ENCODE data around the gene ANKS6. TPM values are rescaled to one million over a fixed set of nuclear protein-coding genes. Genes with fewer than 3 reads are reported as not detected.

The ANKS6 gene
- polyA plus RNA-seq, 1 experiment, result 13.0 TPM

DNA sequence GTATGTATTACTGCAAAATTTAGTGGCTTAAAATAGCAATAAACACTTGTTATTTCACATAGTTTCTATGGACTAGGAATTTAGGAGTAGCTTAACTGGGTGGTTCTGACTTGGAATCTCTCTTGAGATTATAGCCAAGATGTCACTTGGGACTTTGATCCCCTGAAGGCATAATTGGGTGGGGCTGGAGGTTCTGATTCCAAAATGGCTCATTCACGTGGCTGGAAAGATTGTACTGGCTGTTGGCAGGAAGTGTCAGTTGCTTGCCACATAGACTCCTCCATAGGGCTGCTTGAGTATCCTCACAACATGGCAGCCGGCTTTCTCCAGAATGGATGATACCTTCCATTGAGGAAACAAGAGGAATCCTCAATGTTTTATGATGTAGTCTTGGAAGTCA, 22.4 kb upstream of the ANKS6 start:
- DNase-seq (ENCODE audit: low read depth), result no peak
- Histone ChIP-seq H3K27me3 (ENCODE audit: control insufficient read depth, insufficient read depth, low read length) (no peaks in the 10 kb centered on the region), H3K36me3 (ENCODE audit: control insufficient read depth, insufficient read depth, low read length) (no peaks in the 10 kb centered on the region), H3K4me3 (ENCODE audit: low read depth, low read length) (no peak overlapping the region)
- CTCF ChIA-PET, result no interaction called here
- POLR2A ChIA-PET, result no interaction called here
- TF ChIP-seq, protein P1, sequence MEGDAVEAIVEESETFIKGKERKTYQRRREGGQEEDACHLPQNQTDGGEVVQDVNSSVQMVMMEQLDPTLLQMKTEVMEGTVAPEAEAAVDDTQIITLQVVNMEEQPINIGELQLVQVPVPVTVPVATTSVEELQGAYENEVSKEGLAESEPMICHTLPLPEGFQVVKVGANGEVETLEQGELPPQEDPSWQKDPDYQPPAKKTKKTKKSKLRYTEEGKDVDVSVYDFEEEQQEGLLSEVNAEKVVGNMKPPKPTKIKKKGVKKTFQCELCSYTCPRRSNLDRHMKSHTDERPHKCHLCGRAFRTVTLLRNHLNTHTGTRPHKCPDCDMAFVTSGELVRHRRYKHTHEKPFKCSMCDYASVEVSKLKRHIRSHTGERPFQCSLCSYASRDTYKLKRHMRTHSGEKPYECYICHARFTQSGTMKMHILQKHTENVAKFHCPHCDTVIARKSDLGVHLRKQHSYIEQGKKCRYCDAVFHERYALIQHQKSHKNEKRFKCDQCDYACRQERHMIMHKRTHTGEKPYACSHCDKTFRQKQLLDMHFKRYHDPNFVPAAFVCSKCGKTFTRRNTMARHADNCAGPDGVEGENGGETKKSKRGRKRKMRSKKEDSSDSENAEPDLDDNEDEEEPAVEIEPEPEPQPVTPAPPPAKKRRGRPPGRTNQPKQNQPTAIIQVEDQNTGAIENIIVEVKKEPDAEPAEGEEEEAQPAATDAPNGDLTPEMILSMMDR (IDR thresholded peaks at IDR 0.05; ENCODE audit: insufficient read depth, low read depth, low read length), result no peak

DNA sequence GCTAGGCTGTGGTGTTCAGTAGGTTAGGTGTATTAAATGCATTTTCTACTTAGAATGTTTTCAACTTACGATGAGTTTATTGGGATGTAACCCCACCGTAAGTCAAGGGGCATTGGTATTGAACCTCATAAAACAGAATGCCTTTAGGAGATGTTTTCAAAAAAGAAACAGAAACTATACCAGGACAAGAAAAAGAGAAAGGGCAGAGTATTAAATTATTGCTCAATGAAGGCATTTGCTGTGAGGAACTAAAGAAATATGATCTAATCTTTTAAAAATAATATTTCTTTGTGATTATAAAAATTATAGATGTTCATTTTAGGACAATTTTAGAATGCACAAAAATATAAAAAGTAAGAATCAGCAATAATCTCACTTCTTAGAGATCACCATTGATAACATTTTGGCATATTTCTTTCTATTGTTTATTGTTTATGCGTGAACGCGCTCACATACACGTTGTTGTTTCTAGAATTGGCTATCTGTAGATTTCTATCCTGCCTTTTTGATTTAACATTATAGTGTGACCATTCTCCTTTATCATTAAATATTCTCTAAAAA, 19.1 kb upstream of the ANKS6 start:
- no peak for DNase-seq (ENCODE audit: low read depth)
- Histone ChIP-seq H3K36me3 (ENCODE audit: control insufficient read depth, insufficient read depth, low read length) (no peaks in the 10 kb centered on the region), H3K4me3 (ENCODE audit: low read depth, low read length) (no peak overlapping the region), H3K27me3 (ENCODE audit: control insufficient read depth, insufficient read depth, low read length) (no peaks in the 10 kb centered on the region)
- TF ChIP-seq, protein P1 (IDR thresholded peaks at IDR 0.05; ENCODE audit: insufficient read depth, low read depth, low read length), result no peak
- ChIA-PET POLR2A (no interaction called here), CTCF (no interaction called here)

DNA sequence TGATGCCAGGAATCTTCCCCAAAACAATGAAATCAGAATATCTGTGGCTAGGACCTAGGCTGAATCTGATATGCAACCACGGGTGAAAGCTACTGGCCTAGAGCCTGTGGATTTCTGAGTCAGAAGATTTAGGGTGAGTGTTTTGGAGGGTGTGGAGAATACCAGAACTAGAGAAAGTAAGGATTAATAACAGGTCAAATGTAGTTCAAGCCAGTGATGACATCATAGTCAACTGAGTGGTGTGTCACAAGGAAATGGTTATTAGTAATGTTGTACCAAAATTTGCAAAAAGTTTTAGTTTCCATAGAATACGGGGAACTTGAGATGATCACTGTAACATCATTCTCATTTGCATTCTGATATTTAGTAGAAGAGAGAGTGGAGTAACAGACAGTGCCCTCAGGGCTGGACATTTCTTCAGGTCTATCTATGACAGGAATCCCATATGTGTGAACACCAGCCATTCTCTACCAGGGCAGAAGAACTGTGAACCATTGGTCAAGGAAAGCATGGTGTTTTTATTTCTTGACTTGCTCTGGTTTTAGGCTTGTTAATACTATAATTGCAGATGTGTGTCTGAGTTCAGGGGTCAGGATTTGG, 14.8 kb upstream of the ANKS6 start:
- ChIA-PET CTCF (no interaction called here), POLR2A (no interaction called here)
- peak; percentile 78 for DNase-seq (ENCODE audit: low read depth)
- TF ChIP-seq, protein P1 (IDR thresholded peaks at IDR 0.05; ENCODE audit: insufficient read depth, low read depth, low read length), result no peak
- H3K27me3 ChIP-seq (ENCODE audit: control insufficient read depth, insufficient read depth, low read length), result peaks cover 5% of the 10 kb centered on the region
- no peak overlapping the region for H3K4me3 ChIP-seq (ENCODE audit: low read depth, low read length)
- no peaks in the 10 kb centered on the region for H3K36me3 ChIP-seq (ENCODE audit: control insufficient read depth, insufficient read depth, low read length)

DNA sequence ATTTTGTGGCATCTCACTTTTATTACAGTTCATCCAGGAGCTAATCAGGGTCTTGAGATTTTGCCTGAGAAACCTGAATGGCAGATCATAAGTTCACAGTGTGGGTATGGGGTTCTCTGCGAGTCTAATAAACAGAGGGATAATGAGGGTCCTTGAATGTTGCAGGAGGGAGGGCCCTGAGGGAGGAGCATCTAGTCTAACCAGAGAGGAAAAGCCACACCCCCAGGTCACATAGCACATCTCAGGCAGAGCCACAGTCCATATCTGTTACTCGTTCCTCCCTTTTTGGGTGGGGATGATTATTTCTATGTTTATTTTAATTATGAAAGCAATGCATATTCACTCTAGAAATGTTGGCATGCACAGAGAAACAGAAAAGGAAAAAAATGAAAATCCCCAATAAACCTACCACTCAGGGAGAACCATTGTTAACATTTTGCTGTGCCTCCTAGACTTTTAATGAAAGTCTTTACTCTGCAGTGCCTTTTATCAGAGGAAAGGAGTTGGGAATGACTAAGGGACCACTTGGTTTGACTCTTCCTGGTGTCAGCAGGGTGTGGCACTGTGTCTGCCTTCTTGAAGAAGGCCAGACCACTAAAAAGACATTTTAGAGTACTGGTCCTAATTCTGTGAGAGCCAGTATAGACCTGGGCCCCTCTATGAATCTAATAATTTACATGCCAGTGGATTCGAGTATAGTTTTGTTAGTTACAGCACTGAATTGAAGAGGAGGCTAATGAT, 13.9 kb upstream of the ANKS6 start:
- Histone ChIP-seq H3K36me3 (ENCODE audit: control insufficient read depth, insufficient read depth, low read length) (no peaks in the 10 kb centered on the region), H3K27me3 (ENCODE audit: control insufficient read depth, insufficient read depth, low read length) (peaks cover 11% of the 10 kb centered on the region), H3K4me3 (ENCODE audit: low read depth, low read length) (no peak overlapping the region)
- no peak for DNase-seq (ENCODE audit: low read depth)
- TF ChIP-seq, protein P1 (IDR thresholded peaks at IDR 0.05; ENCODE audit: insufficient read depth, low read depth, low read length), result no peak
- CTCF ChIA-PET, result interaction anchor here (0.9 to 1.1 kb wide), 2 partner anchors 18 to 38 kb away, joined by 3 read pairs; no protein-coding TSS in a partner anchor
- POLR2A ChIA-PET, result no interaction called here

DNA sequence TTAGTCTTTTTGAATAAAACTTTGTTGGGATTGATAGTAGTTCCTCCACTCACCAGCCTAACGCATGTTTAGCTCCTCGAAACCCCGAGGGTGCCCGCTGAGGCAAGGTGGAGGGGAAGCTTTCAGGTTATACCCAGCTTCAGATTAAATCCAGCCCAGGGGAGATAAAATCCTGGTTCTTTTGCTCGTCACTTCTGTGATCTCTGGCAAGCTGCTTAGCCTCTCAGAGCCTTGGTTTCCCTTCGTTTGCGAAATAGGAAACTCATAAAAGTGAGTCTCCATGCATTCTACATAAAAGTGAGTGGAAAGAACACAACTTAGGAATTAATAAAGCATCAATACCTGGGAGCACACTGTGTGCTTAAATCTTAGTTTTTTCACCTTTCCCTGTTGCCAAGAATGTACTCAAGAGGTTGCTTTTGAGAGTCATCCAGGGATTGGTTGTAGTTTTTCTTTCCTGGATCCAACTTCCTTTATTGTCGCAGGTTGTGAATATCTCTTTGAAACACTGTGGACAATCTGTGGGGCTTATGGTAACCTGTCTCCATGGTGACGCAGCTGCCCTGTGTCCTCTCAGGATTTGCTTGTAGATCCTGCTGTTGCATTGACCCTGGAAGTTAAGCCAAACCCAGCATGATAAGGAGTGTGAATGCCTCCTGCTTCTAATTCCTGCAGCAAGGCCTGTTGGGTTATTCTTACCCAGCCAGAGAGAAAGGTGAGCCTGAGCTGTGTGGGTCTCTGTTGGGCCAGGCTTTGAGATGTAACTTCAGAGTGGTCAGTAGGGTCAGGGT, 13.2 kb upstream of the ANKS6 start:
- TF ChIP-seq, protein P1 (IDR thresholded peaks at IDR 0.05; ENCODE audit: insufficient read depth, low read depth, low read length), result no peak
- CTCF ChIA-PET, result interaction anchor here (0.8 to 1.1 kb wide), 4 partner anchors 18 to 330 kb away, joined by 3 read pairs; no protein-coding TSS in a partner anchor
- POLR2A ChIA-PET, result no interaction called here

More for the DNA sequence above, 13.2 kb upstream of the ANKS6 start:
- H3K27me3 ChIP-seq (ENCODE audit: control insufficient read depth, insufficient read depth, low read length), result peaks cover 13% of the 10 kb centered on the region
- H3K4me3 ChIP-seq (ENCODE audit: low read depth, low read length), result no peak overlapping the region
- no peak for DNase-seq (ENCODE audit: low read depth)
- H3K36me3 ChIP-seq (ENCODE audit: control insufficient read depth, insufficient read depth, low read length), result no peaks in the 10 kb centered on the region

All from BJ (cell line).